ENCODE data around the gene PIK3AP1. TPM values are rescaled to one million over a fixed set of nuclear protein-coding genes. Genes with fewer than 3 reads are reported as not detected.

Gene PIK3AP1
- total RNA-seq, 4 donors from 2014 or later, result 1.4 to 3.2 (median 2.8) TPM

DNA sequence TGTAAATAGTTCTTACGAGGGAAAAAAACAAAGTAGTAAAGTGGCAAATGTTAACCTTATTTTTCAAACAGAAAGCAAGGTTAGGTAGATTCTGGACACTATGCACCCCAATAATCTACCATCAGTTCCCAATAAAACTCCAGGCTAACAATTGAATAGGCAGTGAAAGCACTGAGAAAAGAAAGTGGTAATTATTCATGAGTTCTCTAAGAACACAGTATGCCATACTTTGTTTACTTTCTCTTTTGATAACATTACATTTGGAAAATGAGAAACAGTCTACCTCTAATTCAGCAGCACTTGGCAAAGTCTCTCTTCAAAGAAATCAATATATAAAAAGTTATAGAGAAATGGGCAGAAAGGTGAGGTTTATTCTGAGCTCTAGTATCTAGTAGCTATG, 151.9 kb downstream of the PIK3AP1 start:
- no peak overlapping the region for H3K27ac ChIP-seq
- DNase-seq (no peak), ATAC-seq (no peak)
- intact Hi-C loops (cut with DNase I; ENCODE audit: low total_unique reads) (no loop called here), in situ Hi-C loops (cut with MboI; ENCODE audit: low sequenced_read_pairs in 4 of 4) (no loop called here)
- no peaks in the 10 kb centered on the region for H3K9me3 ChIP-seq
- H3K36me3 ChIP-seq, result peaks cover 0 to 4% of the 10 kb centered on the region in 2 donors
- H3K27me3 ChIP-seq, result no peaks in the 10 kb centered on the region
- H3K4me1 ChIP-seq, result peaks cover 25 to 42% of the 10 kb centered on the region in 2 donors
- TF ChIP-seq, protein P1, sequence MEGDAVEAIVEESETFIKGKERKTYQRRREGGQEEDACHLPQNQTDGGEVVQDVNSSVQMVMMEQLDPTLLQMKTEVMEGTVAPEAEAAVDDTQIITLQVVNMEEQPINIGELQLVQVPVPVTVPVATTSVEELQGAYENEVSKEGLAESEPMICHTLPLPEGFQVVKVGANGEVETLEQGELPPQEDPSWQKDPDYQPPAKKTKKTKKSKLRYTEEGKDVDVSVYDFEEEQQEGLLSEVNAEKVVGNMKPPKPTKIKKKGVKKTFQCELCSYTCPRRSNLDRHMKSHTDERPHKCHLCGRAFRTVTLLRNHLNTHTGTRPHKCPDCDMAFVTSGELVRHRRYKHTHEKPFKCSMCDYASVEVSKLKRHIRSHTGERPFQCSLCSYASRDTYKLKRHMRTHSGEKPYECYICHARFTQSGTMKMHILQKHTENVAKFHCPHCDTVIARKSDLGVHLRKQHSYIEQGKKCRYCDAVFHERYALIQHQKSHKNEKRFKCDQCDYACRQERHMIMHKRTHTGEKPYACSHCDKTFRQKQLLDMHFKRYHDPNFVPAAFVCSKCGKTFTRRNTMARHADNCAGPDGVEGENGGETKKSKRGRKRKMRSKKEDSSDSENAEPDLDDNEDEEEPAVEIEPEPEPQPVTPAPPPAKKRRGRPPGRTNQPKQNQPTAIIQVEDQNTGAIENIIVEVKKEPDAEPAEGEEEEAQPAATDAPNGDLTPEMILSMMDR (IDR thresholded peaks at IDR 0.05 in 4 of 5, conservative IDR thresholded peaks at IDR 0.05 in 1 of 5), result no peak
- no peak for TF ChIP-seq POLR2A (IDR thresholded peaks at IDR 0.05)
- no peak overlapping the region for H3K4me3 ChIP-seq

DNA sequence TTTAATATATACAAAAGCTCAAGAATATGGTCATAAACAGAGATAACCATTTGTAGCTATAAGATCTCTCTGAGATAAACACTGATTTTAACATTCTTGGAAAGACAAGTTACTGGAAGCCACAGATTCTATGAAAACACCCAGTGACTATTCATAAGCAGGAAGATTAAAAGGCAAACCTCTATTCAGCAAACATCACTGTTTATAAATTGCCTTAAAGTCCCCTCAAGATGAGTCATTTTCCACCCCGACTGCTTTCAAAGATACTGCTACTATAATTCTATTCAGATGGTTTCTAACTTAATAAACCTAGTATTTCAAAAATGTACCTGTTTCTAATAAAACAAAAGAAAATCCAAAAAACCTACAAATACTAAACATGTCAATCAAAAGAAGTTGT, 154.5 kb downstream of the PIK3AP1 start:
- DNase-seq, result no peak
- in situ Hi-C loops (cut with MboI; ENCODE audit: low sequenced_read_pairs in 4 of 4) (no loop called here), intact Hi-C loops (cut with DNase I; ENCODE audit: low total_unique reads) (no loop called here)
- Histone ChIP-seq H3K27ac (no peak overlapping the region), H3K9me3 (no peaks in the 10 kb centered on the region), H3K4me1 (peaks cover under 1 to 22% of the 10 kb centered on the region in 2 donors), H3K36me3 (peaks cover 0 to 4% of the 10 kb centered on the region in 2 donors), H3K4me3 (no peak overlapping the region), H3K27me3 (no peaks in the 10 kb centered on the region)
- ATAC-seq, result no peak
- TF ChIP-seq POLR2A (IDR thresholded peaks at IDR 0.05), result no peak
- TF ChIP-seq, protein P1 (IDR thresholded peaks at IDR 0.05 in 4 of 5, conservative IDR thresholded peaks at IDR 0.05 in 1 of 5), result no peak

DNA sequence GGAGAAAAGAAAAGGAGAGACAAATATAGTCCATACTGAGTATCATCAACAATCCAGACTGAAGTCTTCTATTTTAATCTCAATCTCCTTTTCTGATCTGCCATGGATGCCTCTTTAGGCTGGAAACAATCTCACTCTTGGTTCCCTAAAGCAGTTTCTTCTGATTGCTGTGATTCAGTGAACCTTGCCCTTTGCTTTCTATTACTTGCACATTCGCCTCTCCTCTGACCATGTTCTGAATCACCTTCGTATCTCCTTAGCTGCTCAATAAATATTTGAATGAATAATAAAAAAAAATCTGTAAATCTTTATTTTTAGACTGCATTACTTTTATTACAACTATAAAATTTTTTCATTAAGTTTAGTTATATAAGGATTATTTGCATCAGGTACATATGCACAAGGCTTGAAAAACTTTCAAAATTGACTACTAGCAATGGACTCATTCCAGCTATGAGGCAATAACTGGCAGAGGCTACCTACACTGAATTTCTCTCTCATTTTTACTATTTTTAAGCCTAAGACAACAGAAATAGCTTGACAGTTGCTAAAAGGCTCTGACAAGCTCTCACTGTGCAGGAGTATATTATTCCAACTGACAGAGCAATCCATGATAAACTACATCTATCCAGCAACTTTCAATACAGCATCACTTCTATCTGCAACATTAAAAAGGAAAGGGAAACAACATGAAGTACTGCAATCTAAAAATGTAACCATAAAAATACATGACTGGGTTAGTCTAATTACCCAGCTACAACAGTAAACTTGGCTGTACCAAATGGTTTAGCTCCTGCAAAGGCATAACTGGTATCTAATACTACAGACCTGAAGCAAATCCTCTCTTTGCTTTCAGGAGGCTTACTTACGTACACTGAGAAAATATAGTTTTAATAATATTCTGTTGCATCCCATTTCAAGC, 159.1 kb downstream of the PIK3AP1 start:
- Histone ChIP-seq H3K9me3 (no peaks in the 10 kb centered on the region), H3K27ac (no peak overlapping the region), H3K27me3 (no peaks in the 10 kb centered on the region), H3K36me3 (peaks cover 0 to 31% of the 10 kb centered on the region in 2 donors), H3K4me1 (peaks cover 0 to 5% of the 10 kb centered on the region in 2 donors), H3K4me3 (no peak overlapping the region)
- DNase-seq (no peak), ATAC-seq (no peak)
- in situ Hi-C loops (cut with MboI; ENCODE audit: low sequenced_read_pairs in 4 of 4), result no loop called here
- intact Hi-C loops (cut with DNase I; ENCODE audit: low total_unique reads), result no loop called here
- TF ChIP-seq, protein P1 (IDR thresholded peaks at IDR 0.05 in 4 of 5, conservative IDR thresholded peaks at IDR 0.05 in 1 of 5), result no peak
- TF ChIP-seq POLR2A (IDR thresholded peaks at IDR 0.05), result no peak

DNA sequence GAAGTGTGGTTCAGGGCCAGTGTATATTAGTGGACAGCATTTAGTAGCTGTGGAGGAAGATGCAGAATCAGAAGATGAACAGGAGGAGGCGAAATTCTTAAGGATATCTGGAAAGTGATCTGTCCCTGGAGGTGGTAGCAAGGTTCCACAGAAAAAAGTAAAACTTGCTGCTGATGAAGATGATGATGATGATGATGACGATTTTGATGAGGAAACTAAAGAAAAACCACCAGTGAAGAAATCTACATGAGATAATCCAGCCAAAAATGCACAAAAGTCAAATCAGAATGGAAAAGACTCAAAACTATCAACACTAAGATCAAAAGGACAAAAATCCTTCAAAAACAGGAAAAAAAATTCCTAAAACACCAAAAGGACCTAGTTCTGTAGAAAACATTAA, 159.8 kb downstream of the PIK3AP1 start:
- H3K36me3 ChIP-seq, result peaks cover 0 to 31% of the 10 kb centered on the region in 2 donors
- intact Hi-C loops (cut with DNase I; ENCODE audit: low total_unique reads), result no loop called here
- TF ChIP-seq POLR2A (IDR thresholded peaks at IDR 0.05), result no peak
- TF ChIP-seq, protein P1 (IDR thresholded peaks at IDR 0.05 in 4 of 5, conservative IDR thresholded peaks at IDR 0.05 in 1 of 5), result no peak
- H3K4me3 ChIP-seq, result no peak overlapping the region
- DNase-seq (no peak), ATAC-seq (no peak)
- in situ Hi-C loops (cut with MboI; ENCODE audit: low sequenced_read_pairs in 4 of 4), result no loop called here
- H3K27me3 ChIP-seq, result no peaks in the 10 kb centered on the region
- H3K27ac ChIP-seq, result no peak overlapping the region
- no peaks in the 10 kb centered on the region for H3K9me3 ChIP-seq
- H3K4me1 ChIP-seq, result peaks cover 0 to 5% of the 10 kb centered on the region in 2 donors

Measured in gastrocnemius medialis (tissue), 4 donors.